Stimulated activated CD4-positive, alpha-beta T cell treated with anti-CD3 and anti-CD28 coated beads, Interleukin-1b, Interleukin-23, amount 100 ng/mL, for 48 hours (primary cell): ENCODE data around the gene FBXL20.
A peak's percentile ranks its signal among the peaks of the same experiment; 100 is the strongest.

Experiments used
- DNase-seq: peaks from one replicate; pipeline ENCODE4 v3.0.0-alpha.2; 2020

FBXL20 gene

GRCh38 chr17:39223907-39224777 is 177.3 kb downstream of the FBXL20 start:
- DNase-seq, result no peak

DNA sequence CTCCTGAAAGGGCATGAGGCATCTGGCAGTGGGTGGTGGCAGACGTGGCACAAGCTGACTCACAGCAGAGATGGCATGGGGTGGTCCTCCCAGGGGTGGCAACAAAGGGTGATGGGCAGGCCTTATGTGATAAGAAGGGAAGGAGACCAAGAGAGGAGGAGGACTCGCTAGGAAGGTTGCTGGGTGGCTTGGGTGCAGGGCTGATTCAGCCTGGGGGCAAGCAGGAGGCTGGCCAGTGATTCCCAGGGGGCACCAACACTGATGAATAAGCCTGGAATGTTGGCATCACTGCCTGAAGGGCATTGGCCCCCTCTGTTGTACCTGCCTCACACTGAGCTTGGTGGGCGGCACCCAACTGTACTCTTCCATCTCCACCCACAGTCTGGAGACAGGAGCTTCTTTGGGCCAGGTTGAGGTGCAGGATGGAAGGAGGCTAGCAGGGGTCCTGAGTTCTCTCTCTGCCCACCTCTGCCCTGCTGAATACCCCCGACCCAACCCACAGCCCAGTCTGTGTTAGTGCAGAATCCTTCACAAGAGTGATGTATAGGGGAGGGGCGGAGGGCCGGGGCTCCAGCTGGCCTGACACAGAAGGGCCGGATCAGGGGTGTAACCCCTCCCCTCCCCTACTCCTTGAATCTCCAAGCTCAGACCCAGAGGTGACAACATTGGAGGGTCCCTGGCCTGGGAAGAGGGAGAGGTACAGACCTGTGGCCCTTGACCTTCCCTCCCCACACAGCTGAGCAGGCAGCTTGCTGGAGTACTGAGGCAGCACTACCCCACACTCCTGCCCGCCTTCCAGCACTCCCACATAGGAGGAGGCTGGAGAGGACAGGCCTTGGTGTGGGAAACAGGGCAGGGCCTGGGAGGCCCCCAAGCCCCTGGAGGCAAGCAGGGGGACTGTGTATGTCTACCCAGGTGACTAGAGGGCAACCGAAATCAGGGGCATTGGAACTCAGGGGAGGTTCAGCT is 178.3 kb downstream of the FBXL20 start:
- DNase-seq, result no peak

- no peak for DNase-seq
Measured at GRCh38 chr17:39222151-39222550, 179.3 kb downstream of the FBXL20 start.

- no peak for DNase-seq
Measured at GRCh38 chr17:39221572-39221971, 179.9 kb downstream of the FBXL20 start.

DNA sequence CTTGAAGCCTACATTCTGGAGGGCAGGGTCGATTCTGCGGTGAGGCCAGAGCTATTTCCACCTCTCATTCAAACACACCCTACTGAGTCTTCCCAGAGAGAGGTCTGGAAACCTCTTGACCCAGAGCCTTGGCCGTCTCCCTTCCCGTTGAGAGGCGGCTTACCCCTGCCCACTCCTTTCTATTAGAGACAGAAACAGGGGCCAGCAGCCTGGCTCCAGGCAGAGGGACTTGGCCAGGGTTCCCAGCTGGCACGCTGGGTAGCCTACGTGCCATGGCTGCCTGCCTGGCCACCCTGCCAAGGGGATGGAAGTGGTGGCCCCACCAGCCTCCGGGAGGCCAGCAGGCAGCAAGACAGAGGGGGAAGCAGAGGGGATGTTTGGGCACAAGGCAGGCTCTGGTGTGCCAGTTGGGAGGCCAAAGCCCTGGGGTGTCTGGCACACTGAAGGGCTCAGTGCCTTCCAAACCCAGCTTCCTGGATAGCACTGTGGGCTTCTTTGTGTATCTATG is 181.7 kb downstream of the FBXL20 start:
- DNase-seq, result no peak

DNA sequence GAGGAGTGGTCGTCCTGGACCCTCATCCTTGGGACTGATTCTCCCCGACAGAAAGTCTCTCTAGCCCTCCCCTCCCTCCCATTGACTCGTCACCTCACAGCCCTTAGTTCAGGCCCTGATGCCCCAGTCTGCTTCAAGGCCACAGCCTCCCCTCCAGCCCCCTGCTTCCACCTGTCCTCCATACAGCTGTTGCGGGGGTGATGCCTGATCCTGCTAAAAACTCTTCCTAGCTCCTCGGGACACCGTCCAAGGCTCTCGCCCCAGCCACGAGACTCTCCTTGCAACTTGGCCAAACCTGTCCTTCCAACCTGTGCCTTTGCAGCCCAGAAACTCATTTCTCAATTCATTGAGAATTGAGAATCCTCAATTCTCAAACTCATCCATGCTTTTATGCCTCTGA is 182.5 kb downstream of the FBXL20 start:
- no peak for DNase-seq

- no peak for DNase-seq
Measured at GRCh38 chr17:39217734-39218369, 183.6 kb downstream of the FBXL20 start.

DNA sequence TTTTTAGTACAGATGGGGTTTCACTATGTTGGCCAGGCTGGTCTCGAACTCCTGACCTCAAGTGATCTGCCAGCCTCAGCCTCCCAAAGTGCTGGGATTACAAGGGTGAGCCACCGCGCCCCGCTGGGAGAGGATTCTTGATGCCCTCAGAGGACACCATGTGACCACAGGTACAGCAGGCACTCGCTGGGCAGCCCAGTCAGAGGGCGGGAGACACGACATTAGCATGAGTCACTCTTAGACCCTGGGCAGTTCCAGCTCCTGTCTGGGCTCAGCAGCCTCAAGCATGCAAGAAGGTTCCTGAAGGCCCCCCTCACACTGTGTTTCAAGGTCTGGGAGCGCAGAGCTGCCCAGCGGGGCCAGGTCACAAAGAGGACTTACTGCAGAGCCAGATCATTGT is 187.6 kb downstream of the FBXL20 start:
- no peak for DNase-seq

- no peak for DNase-seq
Measured at GRCh38 chr17:39212841-39213480, 188.5 kb downstream of the FBXL20 start.

GRCh38 chr17:39212195-39212810 is 189.1 kb downstream of the FBXL20 start:
- no peak for DNase-seq

DNA sequence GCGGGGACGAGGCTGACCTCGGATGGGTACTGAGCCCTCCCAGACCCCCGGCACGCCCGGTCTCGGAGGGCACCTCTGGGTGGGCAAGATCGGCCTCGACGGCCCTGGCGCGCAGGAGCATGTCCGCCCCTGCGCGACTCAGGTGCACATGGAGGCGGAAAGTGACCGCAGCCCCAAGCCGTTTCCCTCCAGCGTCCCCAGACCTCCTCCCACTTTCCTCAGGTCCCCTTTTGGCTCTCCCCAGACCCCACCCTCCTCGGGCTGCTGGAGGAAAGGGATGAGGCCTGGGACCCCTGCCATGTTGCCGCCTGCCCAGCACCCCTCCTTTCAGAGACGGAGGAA is 191.4 kb downstream of the FBXL20 start:
- no peak for DNase-seq

DNA sequence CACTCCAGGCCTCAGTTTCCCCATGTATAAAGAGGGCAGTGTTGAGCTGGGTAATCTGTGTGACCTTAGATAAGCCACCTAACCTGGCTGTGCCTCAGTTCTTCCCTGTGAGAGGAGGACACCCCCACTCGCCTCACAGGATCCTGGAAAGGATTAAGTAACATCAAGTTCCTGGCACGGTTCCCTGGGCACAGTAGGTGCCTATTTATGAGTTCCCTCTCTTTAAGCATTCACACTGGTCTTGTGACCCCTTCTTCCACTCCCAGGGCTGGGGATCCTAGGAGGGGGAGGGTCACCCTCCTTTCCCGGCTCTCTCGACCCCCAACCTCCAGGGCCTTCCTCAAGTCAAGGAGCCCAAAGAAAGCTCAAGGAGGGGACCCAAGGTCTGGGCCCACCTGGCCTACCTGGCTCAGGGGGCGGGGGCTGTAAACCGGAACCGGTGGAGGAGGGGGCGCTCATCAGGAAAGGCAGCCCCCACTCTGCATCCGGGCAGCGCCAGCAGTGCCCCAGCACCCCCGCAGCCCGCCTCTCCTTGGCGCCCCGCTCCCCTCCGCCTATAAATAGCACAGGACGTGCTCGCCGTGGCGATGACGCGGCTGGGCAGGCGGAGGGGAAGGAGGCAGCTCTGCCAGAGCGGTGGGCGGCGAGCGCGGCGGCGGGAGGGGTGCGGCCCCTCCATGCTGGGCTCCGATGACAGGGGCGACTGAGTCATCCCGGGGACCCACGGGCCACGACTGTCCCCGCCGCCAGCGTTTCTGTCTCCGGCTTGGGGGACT is 191.9 kb downstream of the FBXL20 start:
- DNase-seq, result peak; percentile 73

- no peak for DNase-seq
Measured at GRCh38 chr17:39208893-39209292, 192.5 kb downstream of the FBXL20 start.

DNA sequence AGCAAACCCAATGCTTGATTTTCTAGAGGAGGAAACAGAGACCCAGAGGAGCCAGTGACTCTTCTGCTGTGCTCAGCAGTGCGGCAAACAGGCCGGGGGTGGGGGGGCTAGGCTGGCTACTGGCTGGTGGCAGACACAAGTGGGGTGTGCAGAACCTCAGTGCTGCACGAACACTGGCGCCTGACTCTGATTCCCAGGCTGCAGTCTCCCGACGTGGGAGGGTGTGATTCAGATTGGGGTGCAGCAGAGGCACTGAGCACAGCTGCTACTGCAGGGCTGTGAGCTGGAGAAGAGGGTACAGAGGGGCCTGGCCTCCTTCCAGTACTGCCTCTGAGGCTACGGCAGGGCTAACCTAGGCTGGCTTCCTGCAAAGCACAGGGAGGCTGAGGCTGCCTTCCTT is 193.3 kb downstream of the FBXL20 start:
- DNase-seq, result no peak

GRCh38 chr17:39205112-39205526 is 196.3 kb downstream of the FBXL20 start:
- DNase-seq, result no peak

DNA sequence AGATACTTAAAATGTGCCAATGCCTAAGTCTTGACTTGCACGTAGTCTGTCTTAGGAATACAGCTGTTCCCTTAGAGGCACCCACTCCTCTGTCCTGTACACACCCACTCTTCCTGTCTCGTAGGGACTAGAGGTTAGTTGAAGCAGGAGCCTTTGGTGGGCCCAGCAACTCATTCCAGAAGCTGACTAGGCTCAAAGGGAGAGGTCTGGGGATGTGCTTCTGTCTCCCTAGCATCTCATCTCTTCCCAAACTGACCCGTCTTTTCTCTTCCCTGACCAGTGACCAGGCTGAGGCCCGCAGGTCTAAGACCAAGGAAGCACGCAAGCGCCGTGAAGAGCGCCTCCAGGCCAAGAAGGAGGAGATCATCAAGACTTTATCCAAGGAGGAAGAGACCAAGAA is 197.2 kb downstream of the FBXL20 start:
- no peak for DNase-seq
